HS-5 (cell line): ENCODE measurements around the gene TSPAN15.

Source experiments
- DNase-seq: peaks from one replicate; pipeline ENCODE4 v3.0.0-alpha.2; 2012; ENCODE audit warnings: low read depth

TSPAN15 gene

DNA sequence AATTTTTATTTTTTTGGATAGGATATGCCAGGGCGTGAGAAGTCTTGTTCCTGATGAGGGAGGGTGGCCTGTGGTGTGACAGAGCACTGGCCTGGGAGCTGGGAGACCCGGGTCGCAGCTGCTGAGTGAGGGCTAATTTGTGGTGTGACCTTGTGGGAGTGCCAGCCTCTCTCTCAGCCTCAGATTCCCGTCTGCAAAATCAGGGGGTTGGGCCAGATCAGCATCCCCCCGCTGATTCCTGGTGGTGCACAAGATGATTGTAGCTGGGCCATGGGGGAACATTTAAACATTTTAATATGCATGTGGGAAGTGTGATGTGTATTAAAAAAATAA lies 14.9 kb downstream of the TSPAN15 start:
- DNase-seq: no peak

- no peak for DNase-seq
Observed at GRCh38 chr10:69466689-69467088, 15.4 kb downstream of the TSPAN15 start.

- no peak for DNase-seq
Observed at GRCh38 chr10:69467928-69468750, 16.9 kb downstream of the TSPAN15 start.

- DNase-seq: no peak
Observed at GRCh38 chr10:69468751-69469089, 17.5 kb downstream of the TSPAN15 start.

GRCh38 chr10:69469976-69470375 lies 18.7 kb downstream of the TSPAN15 start:
- no peak for DNase-seq

- DNase-seq: no peak
Observed at GRCh38 chr10:69470463-69471384, 19.5 kb downstream of the TSPAN15 start.

- no peak for DNase-seq
Observed at GRCh38 chr10:69472142-69472541, 20.9 kb downstream of the TSPAN15 start.

DNA sequence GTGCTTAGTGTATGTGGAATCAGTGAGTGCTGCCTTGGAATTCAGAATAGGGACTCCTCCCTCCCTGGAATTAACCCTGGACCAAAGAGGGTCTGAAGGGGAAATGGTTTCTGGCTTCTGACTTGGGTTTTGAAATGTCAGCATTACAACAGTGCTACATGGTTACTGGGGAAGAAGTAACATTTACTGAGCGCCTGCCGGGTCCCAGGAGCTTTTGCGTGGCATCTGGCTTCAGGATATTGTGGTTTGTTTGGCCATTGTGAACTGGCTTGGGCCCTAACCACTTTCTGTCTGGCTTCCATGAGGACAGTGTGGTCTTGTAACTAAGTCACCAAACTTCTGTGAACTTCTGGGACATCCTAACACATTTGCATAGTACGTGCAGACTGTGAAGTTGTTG lies 21.3 kb downstream of the TSPAN15 start:
- no peak for DNase-seq

GRCh38 chr10:69473304-69473990 lies 22.2 kb downstream of the TSPAN15 start:
- DNase-seq: no peak

GRCh38 chr10:69474742-69475432 lies 23.6 kb downstream of the TSPAN15 start:
- peak; percentile 36 for DNase-seq

- DNase-seq: no peak
Observed at GRCh38 chr10:69475433-69475830, 24.2 kb downstream of the TSPAN15 start.

DNA sequence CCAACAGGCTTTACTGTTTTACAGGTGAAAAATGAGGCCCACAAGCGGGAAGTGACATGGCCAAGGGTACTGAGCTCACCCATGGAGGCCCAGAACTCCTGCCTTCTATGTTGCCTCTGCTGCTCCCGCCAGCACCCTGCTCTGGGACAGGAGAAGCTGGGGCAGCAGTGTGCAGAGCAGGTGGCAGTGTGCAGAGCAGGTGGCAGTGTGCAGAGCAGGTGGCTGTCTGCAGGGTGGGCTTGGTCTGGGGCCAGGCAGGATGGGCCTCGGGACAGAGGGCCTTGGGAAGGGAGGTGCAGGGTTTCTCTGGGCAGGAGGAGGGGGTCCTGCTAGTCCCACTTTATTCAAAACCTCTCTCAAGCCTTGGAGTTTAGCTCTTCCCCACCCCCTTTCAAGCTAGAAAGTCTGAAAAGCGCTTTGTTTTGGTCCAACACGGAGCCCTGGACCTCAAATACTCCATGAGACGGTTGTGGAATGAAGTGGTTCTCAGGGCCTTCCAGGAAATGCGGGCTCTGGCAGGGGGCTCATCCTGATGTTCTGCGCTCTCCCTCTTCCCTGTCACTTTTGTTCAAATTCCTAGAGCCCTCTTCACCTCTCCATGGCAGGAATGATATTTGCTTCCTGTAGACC lies 26.8 kb downstream of the TSPAN15 start:
- DNase-seq: no peak

- no peak for DNase-seq
Observed at GRCh38 chr10:69479240-69480067, 28.2 kb downstream of the TSPAN15 start.

- DNase-seq: no peak
Observed at GRCh38 chr10:69480068-69480412, 28.8 kb downstream of the TSPAN15 start.

DNA sequence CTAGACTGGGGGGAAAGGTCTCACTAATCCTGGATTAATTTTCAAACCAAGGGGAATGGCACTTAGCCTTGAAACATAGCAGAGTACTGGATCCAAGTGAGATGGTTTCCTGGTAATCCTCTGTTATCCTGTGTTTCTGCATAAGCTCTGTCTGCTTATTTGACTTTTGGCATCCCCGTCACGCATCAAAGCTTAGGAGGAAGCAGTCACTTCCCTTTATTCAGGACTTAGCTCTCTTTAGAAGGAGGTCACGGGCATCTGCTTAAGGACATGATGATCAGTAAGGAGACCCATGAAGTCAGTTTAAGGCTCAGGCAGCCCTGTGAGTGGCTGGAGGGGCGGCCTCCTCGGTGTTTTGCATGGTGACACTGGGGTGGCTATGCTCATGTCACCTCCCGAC lies 30.0 kb downstream of the TSPAN15 start:
- no peak for DNase-seq

- DNase-seq: no peak
Observed at GRCh38 chr10:69481811-69482524, 30.7 kb downstream of the TSPAN15 start.

DNA sequence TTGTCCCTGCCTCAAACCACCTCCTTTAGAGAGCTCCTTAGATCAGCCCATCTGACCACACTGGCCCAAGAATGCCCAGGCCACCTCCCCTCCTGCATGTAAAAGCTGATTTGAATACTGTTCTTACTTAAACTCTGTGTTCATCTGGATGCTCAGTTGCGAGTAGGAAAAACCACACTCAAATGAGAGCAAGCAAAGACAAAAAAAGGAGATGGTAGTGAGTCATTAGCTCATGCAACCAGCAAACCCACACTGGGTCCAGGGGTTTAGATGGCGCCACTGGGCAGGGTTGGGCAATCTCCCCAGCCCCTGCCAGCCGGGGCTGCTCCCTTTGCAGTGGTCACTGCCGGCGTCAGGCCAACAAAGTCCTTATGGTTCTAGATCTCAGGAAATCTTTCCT lies 32.7 kb downstream of the TSPAN15 start:
- no peak for DNase-seq

DNA sequence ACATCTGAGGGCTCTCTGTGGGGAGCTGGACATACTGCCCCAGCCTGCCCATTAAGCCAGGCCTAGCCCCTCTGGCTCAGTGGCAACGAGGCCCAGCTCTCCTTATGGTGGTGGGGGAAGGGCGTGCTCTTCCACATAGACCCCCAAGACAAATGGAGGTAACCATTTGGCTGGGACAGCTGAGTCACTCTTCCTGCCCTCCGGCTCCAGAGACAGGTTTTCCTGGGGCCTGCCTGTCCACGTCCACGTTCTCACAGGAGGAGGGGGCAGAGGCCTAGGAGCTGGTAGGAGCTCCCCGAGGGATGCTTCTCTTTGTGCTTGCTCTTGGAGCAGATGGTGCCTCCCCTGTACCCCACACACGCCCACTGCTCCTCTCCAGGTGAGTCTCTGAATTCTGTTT lies 33.5 kb downstream of the TSPAN15 start:
- DNase-seq: no peak

- DNase-seq: no peak
Observed at GRCh38 chr10:69486922-69487730, 35.9 kb downstream of the TSPAN15 start.
